Medulla oblongata (tissue), 1 donor: ENCODE data around the gene DAP3.
"Not testable (repeated sequence)": the region's sequence is repeated elsewhere in the genome, so short reads cannot be mapped to it uniquely, and the experiment has no call there.

Source experiments
- DNase-seq: peaks from one replicate; pipeline ENCODE4 v3.0.0-alpha.2; 2015; ENCODE audit errors: extremely low spot score

DAP3 gene

DNA sequence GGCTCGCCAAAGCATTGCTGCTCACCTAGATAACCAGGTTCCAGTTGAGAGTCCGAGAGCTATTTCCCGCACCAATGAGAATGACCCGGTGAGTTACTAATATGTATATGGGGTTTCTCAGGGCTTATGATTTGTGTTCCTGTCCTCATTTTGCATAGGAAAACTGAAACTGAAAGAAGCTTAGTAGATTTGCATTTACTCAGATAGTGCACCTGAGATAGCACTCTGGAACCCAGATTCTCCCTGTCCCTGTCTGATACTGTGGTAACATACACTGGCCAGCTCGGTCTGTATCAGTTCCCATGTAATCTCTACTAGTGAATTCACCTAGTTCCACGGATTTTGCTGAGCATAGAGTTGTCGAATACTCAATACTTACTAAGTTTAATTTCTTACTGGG, 28.1 kb downstream of the DAP3 start:
- DNase-seq = no peak

DNA sequence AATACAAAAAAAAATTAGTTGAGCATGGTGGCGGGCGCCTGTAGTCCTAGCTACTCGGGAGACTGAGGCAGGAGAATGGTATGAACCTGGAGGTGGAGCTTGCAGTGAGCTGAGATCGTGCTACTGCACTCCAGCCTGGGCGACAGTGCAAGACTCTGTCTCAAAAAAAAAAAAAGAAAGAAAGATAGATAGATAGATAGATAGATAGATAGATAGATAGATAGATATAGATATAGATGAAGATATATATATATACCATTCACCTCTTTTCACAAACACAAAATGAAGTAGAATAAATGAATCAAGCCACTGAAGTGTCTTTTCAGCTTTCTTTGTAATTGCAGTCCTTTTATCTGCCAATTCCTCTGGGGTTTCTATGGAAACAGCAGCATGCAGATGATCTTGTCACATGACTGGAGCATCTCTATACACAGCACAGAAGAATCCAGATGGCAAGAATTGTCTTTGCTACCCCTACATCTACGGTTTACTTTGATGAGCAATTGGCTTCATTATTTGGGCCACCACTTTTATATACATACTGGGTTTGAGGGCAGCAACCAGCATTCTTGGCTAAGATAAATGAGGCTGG, 29.7 kb downstream of the DAP3 start:
- peak; percentile 47 for DNase-seq

DNA sequence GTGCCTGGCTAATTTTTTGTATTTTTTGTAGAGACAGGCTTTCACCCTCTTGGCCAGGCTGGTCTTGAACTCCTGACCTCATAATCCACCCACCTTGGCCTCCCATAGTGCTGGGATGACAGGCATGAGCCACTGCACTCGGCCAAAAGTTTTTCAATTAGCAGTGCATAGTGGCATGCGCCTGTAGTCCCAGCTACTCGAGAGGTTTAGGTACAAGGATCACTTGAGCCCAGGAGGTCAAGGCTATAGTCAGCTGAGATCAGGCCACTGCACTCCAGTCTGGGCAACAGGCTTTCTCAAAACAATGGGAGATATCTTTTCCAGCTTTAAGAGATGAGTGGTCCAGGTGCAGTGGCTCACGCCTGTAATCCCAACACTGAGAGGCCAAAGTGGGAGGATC, 30.8 kb downstream of the DAP3 start:
- DNase-seq = no peak

DNA sequence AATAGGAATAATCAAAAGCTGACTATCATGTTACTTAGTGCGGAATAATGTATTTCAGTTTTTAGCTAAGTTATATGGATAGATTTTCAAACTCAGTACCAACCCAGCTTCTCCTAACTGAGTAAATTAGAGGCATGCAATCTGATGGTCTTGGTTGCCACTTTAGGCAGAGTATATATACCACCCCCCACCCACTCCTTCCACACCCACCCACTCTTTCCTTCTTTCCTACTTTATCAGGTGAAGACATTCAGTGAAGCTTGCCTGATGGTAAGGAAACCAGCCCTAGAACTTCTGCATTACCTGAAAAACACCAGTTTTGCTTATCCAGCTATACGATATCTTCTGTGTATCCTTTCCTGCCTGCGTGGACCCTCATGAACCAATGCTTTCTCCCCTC, 36.3 kb downstream of the DAP3 start:
- DNase-seq = no peak

DNA sequence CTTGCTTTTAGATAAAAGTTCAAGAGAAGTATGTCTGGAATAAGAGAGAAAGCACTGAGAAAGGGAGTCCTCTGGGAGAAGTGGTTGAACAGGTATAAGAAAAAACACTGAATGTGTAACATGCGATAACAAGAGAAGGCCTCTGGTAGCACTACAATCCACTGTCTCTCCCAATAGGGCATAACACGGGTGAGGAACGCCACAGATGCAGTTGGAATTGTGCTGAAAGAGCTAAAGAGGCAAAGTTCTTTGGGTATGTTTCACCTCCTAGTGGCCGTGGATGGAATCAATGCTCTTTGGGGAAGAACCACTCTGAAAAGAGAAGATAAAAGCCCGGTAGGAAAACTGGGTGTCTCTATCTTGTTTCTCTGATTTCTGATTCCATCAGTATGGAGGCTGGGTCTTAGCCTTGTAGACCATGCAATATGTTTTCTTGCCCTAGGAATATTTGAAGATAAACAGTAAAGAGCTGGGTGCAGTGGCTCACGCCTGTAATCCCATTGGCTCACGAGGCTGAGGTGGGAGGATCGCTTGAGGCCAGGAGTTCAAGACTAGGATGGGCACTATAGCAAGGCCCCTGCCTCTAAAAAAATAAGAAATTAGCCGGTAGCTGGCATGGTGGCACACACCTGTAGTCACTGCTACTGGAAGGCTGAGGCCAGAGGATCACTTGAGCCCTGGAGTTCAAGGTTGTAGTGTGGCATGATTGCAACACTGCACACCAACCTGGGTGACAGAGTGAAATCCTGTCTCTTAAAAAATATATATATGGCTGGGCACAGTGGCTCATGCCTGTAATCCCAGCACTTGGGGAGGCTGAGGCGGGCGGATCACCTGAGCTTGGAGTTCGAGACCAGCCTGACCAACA, 40.4 kb downstream of the DAP3 start:
- peak; percentile 92 for DNase-seq

DNA sequence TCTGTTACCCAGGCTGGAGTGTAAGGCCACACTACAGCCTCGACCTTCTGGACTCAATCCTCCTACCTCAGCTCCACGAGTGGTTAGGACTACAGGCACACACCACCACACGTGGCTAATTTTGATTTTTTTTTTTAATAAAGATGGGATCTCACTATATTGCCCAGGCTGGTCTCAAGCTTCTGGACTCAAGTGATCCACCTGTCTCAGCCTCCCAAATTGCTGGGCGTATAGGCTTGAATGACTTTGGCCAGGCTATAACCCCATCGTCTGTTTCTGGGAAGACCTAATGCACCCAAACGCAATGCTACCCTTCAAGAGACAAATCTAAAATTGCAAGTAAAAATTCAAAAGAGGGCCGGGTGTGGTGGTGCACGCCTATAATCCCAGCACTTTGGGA, 52.1 kb downstream of the DAP3 start:
- DNase-seq = no peak

DNA sequence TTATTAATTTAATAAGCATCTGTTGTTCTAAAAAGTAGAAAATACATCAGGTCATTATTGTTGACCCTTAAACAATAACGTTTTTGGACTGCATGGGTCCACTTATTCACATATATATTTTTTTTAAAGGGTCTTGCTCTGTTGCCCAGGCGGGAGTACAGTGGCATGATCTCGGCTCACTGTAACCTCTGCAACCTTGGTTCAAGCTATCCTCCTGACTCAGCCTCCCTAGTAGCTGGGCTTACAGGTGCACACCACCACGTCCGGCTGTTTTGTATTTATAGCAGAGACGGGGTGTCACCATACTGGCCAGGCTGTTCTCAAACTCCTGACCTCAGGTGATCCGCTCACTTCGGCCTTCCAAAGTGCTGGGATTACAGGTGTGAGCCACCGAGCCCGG, 53.0 kb downstream of the DAP3 start:
- DNase-seq = no peak

DNA sequence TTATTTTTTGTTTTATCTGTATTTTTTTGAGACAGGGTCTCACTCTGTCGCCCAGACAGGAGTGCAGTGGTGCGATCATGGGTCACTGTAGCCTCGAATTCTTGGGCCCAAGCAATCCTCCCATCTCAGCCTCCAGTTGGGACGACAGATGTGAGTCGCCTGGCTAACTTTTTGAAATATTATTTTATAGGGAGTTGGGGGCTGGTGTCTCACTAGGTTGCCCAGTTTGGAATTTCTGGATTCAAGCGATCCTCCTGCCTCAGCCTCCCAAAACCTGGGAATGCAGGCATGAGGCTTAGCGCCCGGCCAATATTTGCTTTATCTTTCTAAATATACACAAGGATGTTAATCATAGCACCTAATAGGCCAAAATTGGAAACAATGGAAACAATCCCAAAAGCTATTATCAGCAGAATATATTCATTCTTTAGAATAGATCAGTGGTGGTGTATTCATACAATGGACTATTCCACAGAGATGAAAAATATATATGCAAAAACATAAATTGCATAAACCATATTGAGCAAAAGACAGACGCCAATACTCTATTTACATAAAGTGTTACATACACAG, 55.9 kb downstream of the DAP3 start:
- no peak for DNase-seq

DNA sequence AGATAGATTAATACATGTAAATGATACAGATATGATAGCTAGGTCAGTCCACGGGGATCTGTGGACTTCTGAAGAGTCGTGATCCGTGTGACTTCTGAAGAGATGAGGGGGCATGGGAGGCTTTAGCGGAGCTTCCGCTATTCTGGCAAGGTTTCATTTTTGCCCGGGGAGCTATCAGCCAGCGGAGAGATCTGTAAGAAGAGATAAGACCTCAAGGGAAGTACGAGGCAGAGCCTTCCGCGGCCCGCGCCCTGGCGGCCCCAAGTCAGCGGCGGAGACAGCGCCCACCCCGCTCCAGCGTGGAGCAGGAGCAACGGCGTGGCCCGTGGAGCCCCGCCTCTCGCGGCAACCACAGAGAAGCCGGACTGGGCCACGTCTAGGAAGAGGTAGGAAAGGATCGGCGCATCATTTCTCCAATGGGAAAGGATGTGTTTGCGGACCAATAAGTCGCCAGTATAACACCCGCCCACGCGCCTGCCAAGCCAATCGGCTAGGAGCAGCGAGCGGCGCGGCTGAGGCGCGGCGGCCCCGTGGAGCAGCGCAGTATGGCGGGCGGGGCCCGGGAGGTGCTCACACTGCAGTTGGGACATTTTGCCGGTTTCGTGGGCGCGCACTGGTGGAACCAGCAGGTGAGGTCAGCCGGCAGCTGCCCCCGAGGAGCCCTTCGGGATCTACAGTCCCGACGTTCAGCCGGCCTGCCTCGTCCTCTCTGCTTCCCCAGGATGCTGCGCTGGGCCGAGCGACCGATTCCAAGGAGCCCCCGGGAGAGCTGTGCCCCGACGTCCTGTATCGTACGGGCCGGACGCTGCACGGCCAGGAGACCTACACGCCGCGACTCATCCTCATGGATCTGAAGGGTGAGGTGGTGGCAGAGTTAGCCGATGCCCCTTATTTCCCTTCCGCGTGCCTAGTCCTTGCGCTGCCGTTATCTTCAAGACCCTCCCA, 56.7 kb downstream of the DAP3 start:
- DNase-seq = peak; percentile 97

DNA sequence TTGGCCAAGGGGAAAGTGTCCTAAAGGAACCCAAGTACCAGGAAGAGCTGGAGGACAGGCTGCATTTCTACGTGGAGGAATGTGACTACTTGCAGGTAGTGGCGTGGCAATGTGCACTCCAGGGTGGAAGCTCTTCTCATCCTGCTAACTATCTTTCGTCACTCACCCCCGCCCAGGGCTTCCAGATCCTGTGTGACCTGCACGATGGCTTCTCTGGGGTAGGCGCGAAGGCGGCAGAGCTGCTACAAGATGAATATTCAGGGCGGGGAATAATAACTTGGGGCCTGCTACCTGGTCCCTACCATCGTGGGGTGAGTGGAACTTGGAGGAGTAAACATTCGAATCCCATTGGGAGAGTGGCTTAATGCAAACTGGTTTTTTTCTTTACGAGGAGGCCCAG, 58.7 kb downstream of the DAP3 start:
- not testable (repeated sequence) for DNase-seq

DNA sequence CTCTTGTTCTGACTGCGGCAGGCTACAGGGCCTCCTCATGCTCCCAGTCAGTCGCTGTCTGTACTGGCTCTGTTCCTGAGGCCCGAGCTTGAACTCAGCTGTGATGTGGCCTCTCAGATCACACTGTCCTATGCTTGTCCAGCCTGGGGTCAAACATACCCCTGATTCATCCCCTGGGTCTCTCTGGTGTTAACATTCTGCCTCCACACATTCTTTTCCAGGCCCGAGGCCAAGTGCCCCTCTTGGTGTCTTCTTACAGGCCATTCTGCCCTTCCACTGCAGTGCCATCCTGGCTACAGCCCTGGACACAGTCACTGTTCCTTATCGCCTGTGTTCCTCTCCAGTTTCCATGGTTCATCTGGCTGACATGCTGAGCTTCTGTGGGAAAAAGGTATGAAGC, 59.2 kb downstream of the DAP3 start:
- not testable (repeated sequence) for DNase-seq

DNA sequence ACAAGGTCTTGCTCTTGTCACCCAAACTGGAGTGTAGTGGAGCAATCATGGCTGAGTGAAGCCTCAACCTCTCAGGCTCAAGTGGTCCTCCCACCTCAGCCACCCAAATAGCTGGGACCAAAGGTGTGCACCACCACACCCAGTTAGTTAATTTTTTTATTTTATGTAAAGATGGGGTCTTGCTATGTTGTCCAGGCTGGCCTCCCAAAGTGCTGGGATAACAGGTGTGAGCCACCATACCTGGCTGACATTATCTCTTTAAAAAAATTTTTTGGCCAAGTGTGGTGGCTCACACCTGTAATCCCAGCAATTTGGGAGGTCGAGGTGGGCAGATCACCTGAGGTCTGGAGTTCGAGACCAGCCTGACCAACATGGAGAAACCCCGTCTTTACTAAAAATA, 70.1 kb downstream of the DAP3 start:
- DNase-seq = not testable (repeated sequence)

DNA sequence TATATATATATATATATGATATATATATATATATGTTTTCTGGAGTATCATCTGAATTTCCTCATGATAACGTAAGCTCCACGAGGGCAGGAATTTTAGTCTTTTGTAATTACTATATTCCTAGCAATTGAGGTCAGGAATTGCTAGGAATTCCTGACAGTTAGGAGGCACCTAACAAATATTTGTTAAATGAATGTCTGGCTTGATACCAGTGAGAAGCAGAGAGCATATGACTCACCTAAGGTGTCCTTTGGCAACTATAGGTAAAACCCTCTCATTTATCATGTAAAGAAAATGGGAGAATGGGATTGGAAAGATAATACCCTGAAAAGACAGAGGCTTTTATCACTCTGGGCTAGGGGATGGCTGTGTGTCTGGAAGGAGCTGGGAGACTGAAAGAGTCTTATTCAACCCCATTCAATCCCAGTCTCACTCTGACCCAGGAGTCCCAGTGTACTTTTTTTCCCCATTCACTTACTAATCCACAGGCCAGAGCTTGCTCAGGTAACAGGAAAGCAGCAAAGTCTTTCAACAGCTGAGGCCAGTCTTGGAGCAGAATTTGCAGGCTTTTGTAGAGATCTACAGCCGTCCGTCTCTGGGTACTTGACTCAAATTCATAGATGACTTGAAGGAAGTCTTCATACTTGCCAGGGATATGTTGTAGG, 71.2 kb downstream of the DAP3 start:
- DNase-seq = no peak

DNA sequence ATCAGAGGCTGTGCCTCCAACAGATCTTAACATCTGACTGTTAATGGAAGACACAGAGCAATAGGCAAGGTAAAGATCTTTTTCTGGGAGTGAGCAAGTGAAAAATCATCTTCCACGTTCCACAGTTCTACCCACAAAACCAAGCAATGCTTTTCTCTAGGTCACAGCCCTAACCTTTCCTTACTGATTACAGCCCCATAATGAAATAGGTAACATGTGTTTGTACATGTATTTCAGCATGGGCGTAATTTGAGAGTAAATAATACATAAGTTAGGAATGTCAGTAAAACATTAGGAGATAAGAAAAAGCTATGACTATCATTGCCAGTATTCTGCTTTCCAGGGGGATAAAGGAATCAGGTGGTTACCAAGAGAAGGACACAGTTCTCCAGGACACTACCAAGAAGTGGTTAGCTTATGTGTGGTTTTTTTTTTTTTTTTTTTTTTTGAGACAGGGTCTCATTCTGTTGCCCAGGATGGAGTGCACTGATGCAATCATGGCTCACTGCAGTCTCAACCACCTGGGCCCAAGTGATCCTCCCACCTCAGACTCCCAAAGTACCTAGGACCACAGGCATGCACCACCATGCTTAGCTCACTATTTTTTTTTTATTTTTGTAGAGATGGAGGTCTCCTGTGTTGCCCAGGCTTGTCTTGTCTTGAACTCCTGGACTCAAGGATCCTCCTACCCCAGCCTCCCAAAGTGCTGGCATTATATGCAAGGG, 72.0 kb downstream of the DAP3 start:
- DNase-seq = no peak

DNA sequence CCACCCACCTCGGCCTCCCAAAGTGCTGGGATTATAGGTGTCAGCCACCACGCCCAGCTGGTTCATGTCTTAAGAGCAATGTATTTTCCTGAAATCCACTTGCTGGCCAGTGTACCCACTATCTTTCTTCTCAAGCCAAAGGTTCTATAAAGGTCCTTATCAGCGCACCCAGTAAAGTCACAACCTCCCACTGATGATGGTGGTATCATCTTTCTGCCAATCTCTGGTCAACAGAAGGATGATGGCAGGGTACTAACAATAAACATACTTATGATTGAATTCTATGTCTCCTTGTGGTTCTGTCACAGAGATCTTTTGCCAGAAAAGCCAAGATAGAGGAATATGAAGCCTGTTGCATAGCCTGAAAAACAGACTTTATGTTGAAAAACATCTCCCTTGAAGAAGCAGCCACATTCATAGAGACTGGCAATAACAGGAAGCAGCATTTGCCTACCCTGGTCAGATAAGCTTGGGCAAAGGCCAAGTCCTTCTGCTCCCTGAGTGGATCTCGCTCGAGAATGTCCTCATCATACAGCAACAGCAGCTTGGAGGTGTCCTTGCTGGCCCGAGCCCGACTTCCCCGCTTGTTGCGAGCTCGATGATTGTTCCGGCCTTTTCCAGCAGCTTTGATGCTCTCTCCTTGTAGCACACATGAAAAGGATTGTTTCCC, 73.0 kb downstream of the DAP3 start:
- DNase-seq = no peak

DNA sequence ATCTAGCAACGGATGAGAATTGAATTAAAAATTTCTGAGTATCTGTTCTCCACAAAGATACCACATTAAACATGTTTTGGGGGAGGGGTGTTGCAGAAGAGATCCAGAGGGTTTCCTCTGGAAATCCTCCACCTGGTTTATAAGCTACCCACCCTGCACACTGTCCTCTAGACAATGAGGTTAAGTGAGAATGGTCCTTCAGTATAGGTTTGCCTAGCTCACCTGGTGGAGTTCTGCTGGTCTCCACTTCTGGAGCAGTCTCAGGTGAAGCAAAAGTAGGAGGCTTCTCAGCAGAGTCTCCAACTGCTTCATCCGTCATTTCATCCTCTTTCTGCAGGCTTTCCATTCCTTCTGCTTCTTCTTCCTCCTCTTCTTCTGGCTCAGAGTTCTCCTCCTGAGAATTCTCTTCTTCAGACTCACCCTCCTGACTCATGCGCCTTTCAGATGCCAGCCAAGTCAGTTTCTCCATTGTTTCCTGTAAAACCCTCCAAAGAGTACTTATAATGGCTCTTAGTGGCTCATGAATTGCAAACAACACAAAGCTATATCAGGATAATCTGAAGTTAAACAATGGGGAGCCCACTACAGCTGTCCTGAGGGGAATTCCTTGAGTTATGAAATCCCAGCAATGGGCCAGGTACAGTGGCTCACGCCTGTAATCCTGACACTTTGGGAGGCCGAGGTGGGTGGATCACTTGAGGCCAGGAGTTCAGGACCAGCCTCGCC, 74.4 kb downstream of the DAP3 start:
- DNase-seq = peak; percentile 71

DNA sequence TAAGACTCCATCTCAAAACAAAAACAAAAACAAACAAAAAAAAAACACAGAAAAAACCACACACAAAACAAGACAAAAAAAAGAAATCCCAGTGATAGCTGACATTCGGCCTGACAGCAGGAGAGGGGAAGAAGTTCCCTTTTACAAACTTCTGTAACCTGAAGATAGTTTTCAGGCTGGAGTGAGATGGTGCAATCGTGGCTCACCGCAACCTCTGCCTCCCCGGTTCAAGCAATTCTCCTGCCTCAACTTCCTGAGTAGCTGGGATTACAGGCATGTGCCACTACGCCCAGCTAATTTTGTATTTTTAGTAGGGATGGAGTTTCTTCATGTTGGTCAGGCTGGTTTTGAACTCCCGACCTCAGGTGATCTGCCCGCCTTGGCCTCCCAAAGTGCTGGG, 75.1 kb downstream of the DAP3 start:
- not testable (repeated sequence) for DNase-seq

DNA sequence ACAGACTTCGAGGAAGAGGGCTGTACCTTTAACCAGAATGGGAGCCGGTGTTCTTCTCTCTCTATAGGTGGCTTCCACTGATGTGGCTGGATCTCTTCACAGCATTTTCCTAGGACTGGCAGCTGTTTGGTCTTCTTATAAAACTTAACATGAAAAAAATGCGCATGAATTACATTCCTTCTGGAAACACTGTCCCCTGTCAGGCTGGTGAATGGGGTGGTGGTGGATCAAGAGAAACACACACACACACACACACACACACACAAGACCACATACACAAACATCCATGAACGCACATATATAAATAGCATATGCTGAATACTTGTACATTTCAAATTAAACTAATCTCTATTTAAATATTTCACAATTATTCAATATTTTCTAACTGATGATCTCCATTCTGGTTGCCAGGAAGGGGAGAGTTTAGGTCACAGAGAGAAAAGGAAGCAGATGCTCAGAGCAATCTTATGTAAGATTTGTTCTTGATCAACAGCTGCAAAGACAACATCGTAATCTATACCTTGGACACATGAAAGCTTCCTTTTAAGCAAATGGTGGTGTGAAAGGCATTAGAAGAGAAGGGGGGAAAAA, 78.6 kb downstream of the DAP3 start:
- DNase-seq = not testable (repeated sequence)

DNA sequence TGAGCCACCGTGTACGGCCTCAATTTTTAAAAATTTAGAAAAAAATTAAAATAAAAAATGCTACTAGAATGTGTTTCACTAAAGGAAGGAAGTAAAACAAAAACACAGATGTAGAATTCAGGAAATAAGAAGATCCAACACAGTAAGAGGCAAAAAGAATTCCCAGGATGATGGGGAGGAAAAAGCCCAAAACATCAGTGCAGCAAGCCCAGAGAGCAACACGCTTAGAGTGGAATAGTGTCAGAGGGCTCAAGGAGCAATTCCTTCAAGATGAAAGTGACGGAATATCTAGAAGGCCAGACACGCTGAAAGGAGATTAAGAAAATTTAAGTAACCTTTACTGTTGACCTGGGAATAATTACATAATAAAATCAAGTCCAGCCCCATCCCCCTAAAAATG, 80.4 kb downstream of the DAP3 start:
- no peak for DNase-seq
